22Rv1 (cell line): ENCODE results near the gene LRRC1.

Experiments used
- H3K27ac ChIP-seq: fragments of 450-650 bp; 2 replicates; pipeline ENCODE4 v1.5.1; 2017
- ZFX ChIP-seq: fragments of 450-650 bp; IDR thresholded peaks from 2 replicates; pipeline ENCODE4 v1.6.1; 2017; ENCODE audit warnings: antibody characterized with exemption, borderline replicate concordance
- TF ChIP-seq, protein P1 (sequence below): fragments of 450-650 bp; IDR thresholded peaks from 2 replicates; pipeline ENCODE4 v1.5.1; 2017; ENCODE audit warnings: mild to moderate bottlenecking

LRRC1 gene

DNA sequence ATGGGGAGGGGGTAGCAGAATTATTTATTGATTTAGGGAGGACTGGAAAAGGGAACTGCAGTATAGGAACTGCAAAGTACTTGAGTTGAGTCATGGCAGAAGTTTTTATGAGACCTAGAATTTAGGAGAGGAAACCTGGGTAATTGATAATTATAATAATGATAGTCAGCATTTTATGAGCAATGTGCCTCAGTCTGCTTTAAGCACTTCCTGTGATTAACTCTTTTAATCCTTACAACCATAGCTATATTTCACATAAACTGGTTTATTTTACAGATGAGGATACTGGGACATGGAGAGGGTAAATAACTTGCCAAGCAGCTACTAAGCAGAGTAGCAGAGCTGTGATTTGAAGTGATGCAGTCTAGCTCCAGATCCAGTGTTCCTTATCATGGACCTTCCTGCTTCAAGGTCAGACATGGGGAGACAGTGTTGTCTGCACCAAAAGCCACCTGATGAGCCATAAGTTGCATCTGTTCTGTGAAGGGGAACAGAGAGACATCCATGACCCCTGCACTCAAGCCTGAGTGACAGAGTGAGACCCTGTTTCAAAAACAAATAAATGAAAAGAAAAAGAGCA lies 13.6 kb downstream of the LRRC1 start:
- TF ChIP-seq, protein P1, sequence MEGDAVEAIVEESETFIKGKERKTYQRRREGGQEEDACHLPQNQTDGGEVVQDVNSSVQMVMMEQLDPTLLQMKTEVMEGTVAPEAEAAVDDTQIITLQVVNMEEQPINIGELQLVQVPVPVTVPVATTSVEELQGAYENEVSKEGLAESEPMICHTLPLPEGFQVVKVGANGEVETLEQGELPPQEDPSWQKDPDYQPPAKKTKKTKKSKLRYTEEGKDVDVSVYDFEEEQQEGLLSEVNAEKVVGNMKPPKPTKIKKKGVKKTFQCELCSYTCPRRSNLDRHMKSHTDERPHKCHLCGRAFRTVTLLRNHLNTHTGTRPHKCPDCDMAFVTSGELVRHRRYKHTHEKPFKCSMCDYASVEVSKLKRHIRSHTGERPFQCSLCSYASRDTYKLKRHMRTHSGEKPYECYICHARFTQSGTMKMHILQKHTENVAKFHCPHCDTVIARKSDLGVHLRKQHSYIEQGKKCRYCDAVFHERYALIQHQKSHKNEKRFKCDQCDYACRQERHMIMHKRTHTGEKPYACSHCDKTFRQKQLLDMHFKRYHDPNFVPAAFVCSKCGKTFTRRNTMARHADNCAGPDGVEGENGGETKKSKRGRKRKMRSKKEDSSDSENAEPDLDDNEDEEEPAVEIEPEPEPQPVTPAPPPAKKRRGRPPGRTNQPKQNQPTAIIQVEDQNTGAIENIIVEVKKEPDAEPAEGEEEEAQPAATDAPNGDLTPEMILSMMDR = no peak
- TF ChIP-seq ZFX = no peak
- no peak overlapping the region for H3K27ac ChIP-seq

DNA sequence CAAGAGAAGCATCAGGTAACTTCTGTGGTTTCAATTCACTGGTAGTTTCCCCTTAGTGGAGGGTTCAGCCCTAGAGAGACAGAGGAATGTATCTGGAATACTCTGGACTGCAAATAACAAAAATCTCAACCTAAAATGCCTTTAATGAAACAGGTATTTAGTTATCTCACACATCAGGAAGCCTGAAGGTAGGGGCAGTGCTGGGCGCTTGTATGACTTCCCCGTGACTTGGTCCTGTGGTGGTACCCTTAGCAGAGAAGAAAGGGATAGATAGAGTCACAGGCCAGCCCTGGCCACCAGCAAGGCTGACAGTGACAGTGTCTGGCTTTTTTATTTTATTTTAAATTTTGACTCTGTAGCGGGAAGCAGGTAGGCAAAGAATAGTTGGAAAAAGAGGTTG lies 14.9 kb downstream of the LRRC1 start:
- TF ChIP-seq, protein P1 = no peak
- no peak for TF ChIP-seq ZFX
- no peak overlapping the region for H3K27ac ChIP-seq

DNA sequence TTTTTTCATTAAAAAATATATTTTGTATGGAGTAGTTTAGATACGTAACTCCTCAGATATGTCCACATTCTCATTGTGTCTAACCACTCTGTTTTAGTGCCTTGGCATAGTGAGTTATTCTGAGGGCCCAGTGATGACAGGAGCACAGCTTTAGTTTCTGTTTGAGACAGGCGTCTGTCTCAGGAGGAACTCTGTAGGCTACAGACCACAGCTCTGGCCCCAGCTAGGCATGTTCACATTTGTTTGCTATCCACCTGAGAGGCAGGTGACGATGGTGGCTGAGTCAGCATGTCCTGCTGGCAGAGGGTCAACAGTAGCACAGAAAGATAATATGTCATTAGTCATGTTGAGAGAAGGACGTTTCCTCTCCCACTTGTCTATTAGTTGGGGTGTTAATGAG lies 16.3 kb downstream of the LRRC1 start:
- TF ChIP-seq, protein P1 = no peak
- no peak for TF ChIP-seq ZFX
- H3K27ac ChIP-seq = peak overlapping the region; percentile 26

DNA sequence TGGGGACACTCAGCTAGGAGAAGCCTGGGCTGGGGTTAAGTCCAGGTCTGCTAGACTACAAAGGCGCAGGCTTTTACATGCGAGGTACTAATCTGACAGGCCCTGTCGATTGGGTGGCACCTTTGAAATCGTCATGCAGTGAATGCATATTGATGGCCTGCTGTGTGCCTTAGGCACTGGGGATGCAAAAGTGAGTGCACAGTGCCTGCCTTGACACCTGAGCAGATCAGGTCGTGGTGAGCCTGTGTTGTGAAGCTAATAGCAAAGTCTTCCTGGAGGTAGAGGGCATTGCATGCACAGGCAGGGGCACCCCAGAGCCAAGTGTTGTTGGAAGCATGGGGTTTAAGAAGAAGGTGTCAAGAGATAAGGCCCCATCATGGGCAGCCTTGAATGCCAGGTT lies 16.9 kb downstream of the LRRC1 start:
- TF ChIP-seq, protein P1 = no peak
- TF ChIP-seq ZFX = no peak
- peak overlapping the region; percentile 26; the same call in 1 of the 2 replicates for H3K27ac ChIP-seq

DNA sequence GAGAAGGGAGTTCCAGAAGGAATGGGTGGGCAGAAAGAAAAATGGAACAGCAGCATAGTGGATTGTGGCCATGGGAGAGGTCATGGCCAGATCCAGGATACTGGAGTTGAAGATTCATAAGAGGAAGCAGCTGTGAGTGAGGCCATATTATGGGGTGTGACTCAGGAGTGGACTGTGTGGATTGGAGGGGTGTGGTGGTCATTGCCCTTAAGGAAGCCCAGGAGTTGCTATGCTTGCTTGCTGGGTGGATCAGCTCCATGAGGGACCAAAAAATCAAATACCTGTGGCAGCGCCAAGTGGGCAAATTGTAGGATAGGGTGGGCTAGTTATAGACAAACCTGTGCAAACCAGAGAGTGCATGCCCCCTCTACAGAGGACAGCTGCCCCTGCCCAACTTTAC lies 18.3 kb downstream of the LRRC1 start:
- no peak for TF ChIP-seq ZFX
- TF ChIP-seq, protein P1 = no peak
- no peak overlapping the region for H3K27ac ChIP-seq

DNA sequence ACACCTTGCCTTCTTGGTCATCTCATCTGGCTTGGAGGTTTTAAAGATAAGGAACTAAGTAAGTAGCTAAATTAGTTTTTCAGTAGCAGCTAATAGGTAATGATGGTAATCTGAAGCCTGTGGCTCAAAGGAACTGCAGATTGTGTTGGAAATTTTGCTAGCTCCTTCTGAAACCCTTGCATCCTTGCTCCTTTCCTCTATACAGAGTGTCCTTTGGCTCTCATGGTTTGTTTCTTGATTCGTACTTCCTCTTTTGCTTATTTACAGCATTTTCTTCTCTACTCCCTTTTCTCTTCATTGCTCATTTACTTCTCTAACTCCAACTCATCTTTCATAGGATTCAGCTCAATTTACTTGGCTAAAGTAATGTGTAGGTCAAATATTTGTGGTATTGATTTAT lies 19.0 kb downstream of the LRRC1 start:
- H3K27ac ChIP-seq = no peak overlapping the region
- no peak for TF ChIP-seq ZFX
- TF ChIP-seq, protein P1 = no peak

DNA sequence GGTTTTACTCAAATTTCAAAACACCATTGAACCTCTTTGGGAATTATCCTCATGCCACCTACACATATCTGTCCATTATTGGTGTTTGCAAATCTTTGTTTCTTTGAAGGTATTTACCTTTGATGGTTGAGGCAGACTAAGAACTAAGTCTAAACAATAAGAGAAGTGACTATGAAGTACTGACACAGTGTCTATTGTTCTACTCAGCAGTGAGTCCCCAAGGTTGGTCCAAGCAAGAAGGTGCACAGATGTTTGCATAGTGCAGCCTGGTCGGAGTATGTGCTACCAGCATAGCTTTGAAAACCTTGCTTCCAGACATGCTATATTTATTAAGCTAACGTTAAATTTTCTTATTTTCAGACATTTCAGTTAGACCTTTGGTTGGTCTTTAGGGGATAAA lies 19.5 kb downstream of the LRRC1 start:
- TF ChIP-seq ZFX = no peak
- TF ChIP-seq, protein P1 = no peak
- H3K27ac ChIP-seq = no peak overlapping the region
